Activated CD4-positive, alpha-beta T cell treated with anti-CD3 and anti-CD28 coated beads, Interleukin-2, amount 10 ng/mL, durations not matched to agents 7 days and 5 days (primary cell): ENCODE results near the gene CD244. TPM values are rescaled to one million over a fixed set of nuclear protein-coding genes. Genes with fewer than 3 reads are reported as not detected.
"Not testable (repeated sequence)": the region's sequence is repeated elsewhere in the genome, so short reads cannot be mapped to it uniquely, and the experiment has no call there.

Experiments
- CTCF ChIA-PET: fragments of 350-600 bp; sonication (Branson Sonifier 250); formaldehyde crosslinking; loops from one replicate; lab custom pipeline; 2021; ENCODE audit warnings: antibody characterized with exemption; lab: Charles Lee
- POLR2A ChIA-PET: fragments of 350-600 bp; sonication (Branson Sonifier 250); formaldehyde crosslinking; loops from one replicate; lab custom pipeline; 2021; ENCODE audit warnings: antibody characterized with exemption; lab: Charles Lee
- DNase-seq: peaks from one replicate; pipeline ENCODE4 v3.0.0-alpha.2; 2020
- H3K27ac Mint-ChIP-seq: one replicate; pipeline ENCODE4 v1.8.0; 2021; ENCODE audit warnings: mild to moderate bottlenecking, moderate library complexity, mixed read lengths
- H3K27me3 Mint-ChIP-seq: one replicate; pipeline ENCODE4 v1.8.0; 2021; ENCODE audit warnings: mixed read lengths
- H3K36me3 Mint-ChIP-seq: one replicate; pipeline ENCODE4 v1.8.0; 2021; ENCODE audit warnings: low read depth, mixed read lengths
- H3K4me1 Mint-ChIP-seq: one replicate; pipeline ENCODE4 v1.8.0; 2021; ENCODE audit warnings: mixed read lengths
- H3K4me3 Mint-ChIP-seq: one replicate; pipeline ENCODE4 v1.8.0; 2021; ENCODE audit warnings: mild to moderate bottlenecking, moderate library complexity, mixed read lengths
- H3K9me3 Mint-ChIP-seq: one replicate; pipeline ENCODE4 v1.8.0; 2021; ENCODE audit warnings: mixed read lengths
- total RNA-seq, 2 experiments: library from RNA; stranded (reverse); gene quantifications; one replicate each; pipeline ENCODE4 v1.2.3, GENCODE V29; 2021

CD244 gene
- total RNA-seq, 2 experiments from 2014 or later, result 1.8 to 2.1 TPM

GRCh38 chr1:160800645-160801408 is 61.9 kb downstream of the CD244 start:
- peaks cover 18% of the 10 kb centered on the region for H3K9me3 Mint-ChIP-seq
- POLR2A ChIA-PET, result no interaction called here
- CTCF ChIA-PET, result interaction anchor here (0.6 to 1.7 kb wide), 3 partner anchors 20 to 233 kb away, joined by 3 to 5 read pairs (median 3); no protein-coding TSS in a partner anchor
- peaks cover 72% of the 10 kb centered on the region for H3K36me3 Mint-ChIP-seq
- no peaks in the 10 kb centered on the region for H3K27me3 Mint-ChIP-seq
- peaks cover 72% of the 10 kb centered on the region for H3K4me1 Mint-ChIP-seq
- peak overlapping the region; percentile 86 for H3K4me3 Mint-ChIP-seq
- peak; percentile 58 for DNase-seq
- peak overlapping the region; percentile 81 for H3K27ac Mint-ChIP-seq

GRCh38 chr1:160800142-160800541 is 62.5 kb downstream of the CD244 start:
- POLR2A ChIA-PET, result no interaction called here
- H3K27me3 Mint-ChIP-seq, result no peaks in the 10 kb centered on the region
- peaks cover 69% of the 10 kb centered on the region for H3K36me3 Mint-ChIP-seq
- CTCF ChIA-PET, result interaction anchor here (0.6 to 1.7 kb wide), 4 partner anchors 21 to 465 kb away, joined by 3 to 5 read pairs (median 3); no protein-coding TSS in a partner anchor
- peak overlapping the region; percentile 92 for H3K27ac Mint-ChIP-seq
- H3K4me1 Mint-ChIP-seq, result peaks cover 78% of the 10 kb centered on the region
- no peak for DNase-seq
- peaks cover 13% of the 10 kb centered on the region for H3K9me3 Mint-ChIP-seq
- H3K4me3 Mint-ChIP-seq, result peak overlapping the region; percentile 86

DNA sequence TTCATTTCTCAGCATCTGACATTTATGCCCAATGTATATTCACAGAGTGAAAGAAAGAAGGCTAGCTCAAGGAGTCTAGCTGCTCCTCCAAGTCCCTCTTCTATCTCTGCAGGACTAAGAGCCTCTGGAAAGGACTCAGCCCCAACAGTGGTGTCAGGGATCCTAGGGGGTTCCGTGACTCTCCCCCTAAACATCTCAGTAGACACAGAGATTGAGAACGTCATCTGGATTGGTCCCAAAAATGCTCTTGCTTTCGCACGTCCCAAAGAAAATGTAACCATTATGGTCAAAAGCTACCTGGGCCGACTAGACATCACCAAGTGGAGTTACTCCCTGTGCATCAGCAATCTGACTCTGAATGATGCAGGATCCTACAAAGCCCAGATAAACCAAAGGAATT is 63.0 kb downstream of the CD244 start:
- Mint-ChIP-seq H3K27ac (peak overlapping the region; percentile 92), H3K4me3 (peak overlapping the region; percentile 86), H3K9me3 (peaks cover 9% of the 10 kb centered on the region), H3K4me1 (peaks cover 78% of the 10 kb centered on the region), H3K27me3 (no peaks in the 10 kb centered on the region), H3K36me3 (peaks cover 64% of the 10 kb centered on the region)
- no peak for DNase-seq
- CTCF ChIA-PET, result interaction anchor here (0.6 to 2.5 kb wide), 5 partner anchors 23 to 464 kb away, joined by 3 to 10 read pairs (median 5); no protein-coding TSS in a partner anchor
- POLR2A ChIA-PET, result interaction anchor here (0.6 kb wide), 1 partner anchor 32 kb away, joined by 3 read pairs; no protein-coding TSS in a partner anchor

GRCh38 chr1:160798439-160798838 is 64.2 kb downstream of the CD244 start:
- Mint-ChIP-seq H3K27me3 (no peaks in the 10 kb centered on the region), H3K4me3 (peak overlapping the region; percentile 86), H3K27ac (peak overlapping the region; percentile 92), H3K36me3 (peaks cover 54% of the 10 kb centered on the region), H3K9me3 (peaks cover 2% of the 10 kb centered on the region), H3K4me1 (peaks cover 74% of the 10 kb centered on the region)
- ChIA-PET CTCF (interaction anchor here (0.7 to 3.4 kb wide), 19 partner anchors 9 to 181 kb away, joined by 3 to 13 read pairs (median 3); no protein-coding TSS in a partner anchor), POLR2A (no interaction called here)
- no peak for DNase-seq

DNA sequence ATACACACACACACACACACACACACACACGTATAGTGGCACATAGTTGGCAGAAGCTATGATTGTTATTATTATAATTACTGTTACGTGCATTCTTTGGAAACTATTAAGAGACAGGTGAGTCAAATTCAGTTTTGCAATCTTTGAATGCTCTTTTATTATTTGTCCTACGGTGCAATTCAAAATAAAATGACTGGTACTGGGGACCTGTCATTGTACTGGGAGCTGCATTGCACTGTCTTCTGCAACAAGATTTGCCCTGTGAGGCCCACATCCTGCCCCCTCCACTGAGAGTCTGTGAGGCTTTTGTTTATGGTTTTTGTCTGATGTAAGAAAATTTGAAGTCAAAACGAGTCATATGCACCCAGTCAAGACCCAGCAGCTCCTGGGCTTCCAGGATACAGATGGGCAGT is 64.8 kb downstream of the CD244 start:
- peak overlapping the region; percentile 92 for H3K27ac Mint-ChIP-seq
- POLR2A ChIA-PET, result no interaction called here
- H3K4me1 Mint-ChIP-seq, result peaks cover 72% of the 10 kb centered on the region

GRCh38 chr1:160797271-160797709 is 65.4 kb downstream of the CD244 start:
- Mint-ChIP-seq H3K9me3 (no peaks in the 10 kb centered on the region), H3K4me1 (peaks cover 70% of the 10 kb centered on the region), H3K36me3 (peaks cover 45% of the 10 kb centered on the region), H3K4me3 (peak overlapping the region; percentile 86), H3K27me3 (no peaks in the 10 kb centered on the region), H3K27ac (peak overlapping the region; percentile 92)
- no peak for DNase-seq
- POLR2A ChIA-PET, result no interaction called here
- CTCF ChIA-PET, result interaction anchor here (0.9 to 3.4 kb wide), 18 partner anchors 10 to 208 kb away, joined by 3 to 14 read pairs (median 3); no protein-coding TSS in a partner anchor

More for the DNA sequence above, 64.8 kb downstream of the CD244 start:
- DNase-seq, result peak; percentile 77
- peak overlapping the region; percentile 86 for H3K4me3 Mint-ChIP-seq
- H3K9me3 Mint-ChIP-seq, result peaks cover 2% of the 10 kb centered on the region
- H3K36me3 Mint-ChIP-seq, result peaks cover 50% of the 10 kb centered on the region
- CTCF ChIA-PET, result interaction anchor here (0.7 to 3.4 kb wide), 20 partner anchors 9 to 180 kb away, joined by 3 to 13 read pairs (median 3); no protein-coding TSS in a partner anchor
- H3K27me3 Mint-ChIP-seq, result no peaks in the 10 kb centered on the region

GRCh38 chr1:160795951-160796383 is 66.7 kb downstream of the CD244 start, which contains the start of gene LY9:
TSS of gene LY9 (plus strand) at chr1:160796174. CDS start at chr1:160796188, 14 bp downstream.
- peak within 1 kb of the TSS; percentile 86 for H3K4me3 Mint-ChIP-seq

GRCh38 chr1:160794376-160794775 is 68.3 kb downstream of the CD244 start:
- Mint-ChIP-seq H3K9me3 (no peaks in the 10 kb centered on the region), H3K27me3 (no peaks in the 10 kb centered on the region), H3K27ac (peak overlapping the region; percentile 20), H3K4me3 (no peak overlapping the region), H3K36me3 (peaks cover 23% of the 10 kb centered on the region), H3K4me1 (peaks cover 51% of the 10 kb centered on the region)
- DNase-seq, result no peak
- ChIA-PET CTCF (interaction anchor here (1.2 to 3.1 kb wide), 5 partner anchors 12 to 113 kb away, joined by 4 to 14 read pairs (median 5); no protein-coding TSS in a partner anchor), POLR2A (no interaction called here)

More at GRCh38 chr1:160795951-160796383, 66.7 kb downstream of the CD244 start, which contains the start of gene LY9:
- Mint-ChIP-seq H3K27me3 (no peaks in the 10 kb centered on the region), H3K27ac (peak within 1 kb of the TSS; percentile 92), H3K9me3 (no peaks in the 10 kb centered on the region), H3K4me1 (peaks cover 61% of the 10 kb centered on the region), H3K36me3 (peaks cover 37% of the 10 kb centered on the region)
- ChIA-PET CTCF (interaction anchor here (1.0 to 3.4 kb wide), 12 partner anchors 10 to 71 kb away, joined by 3 to 14 read pairs (median 4); no protein-coding TSS in a partner anchor), POLR2A (no interaction called here)
- peak; percentile 91 for DNase-seq

DNA sequence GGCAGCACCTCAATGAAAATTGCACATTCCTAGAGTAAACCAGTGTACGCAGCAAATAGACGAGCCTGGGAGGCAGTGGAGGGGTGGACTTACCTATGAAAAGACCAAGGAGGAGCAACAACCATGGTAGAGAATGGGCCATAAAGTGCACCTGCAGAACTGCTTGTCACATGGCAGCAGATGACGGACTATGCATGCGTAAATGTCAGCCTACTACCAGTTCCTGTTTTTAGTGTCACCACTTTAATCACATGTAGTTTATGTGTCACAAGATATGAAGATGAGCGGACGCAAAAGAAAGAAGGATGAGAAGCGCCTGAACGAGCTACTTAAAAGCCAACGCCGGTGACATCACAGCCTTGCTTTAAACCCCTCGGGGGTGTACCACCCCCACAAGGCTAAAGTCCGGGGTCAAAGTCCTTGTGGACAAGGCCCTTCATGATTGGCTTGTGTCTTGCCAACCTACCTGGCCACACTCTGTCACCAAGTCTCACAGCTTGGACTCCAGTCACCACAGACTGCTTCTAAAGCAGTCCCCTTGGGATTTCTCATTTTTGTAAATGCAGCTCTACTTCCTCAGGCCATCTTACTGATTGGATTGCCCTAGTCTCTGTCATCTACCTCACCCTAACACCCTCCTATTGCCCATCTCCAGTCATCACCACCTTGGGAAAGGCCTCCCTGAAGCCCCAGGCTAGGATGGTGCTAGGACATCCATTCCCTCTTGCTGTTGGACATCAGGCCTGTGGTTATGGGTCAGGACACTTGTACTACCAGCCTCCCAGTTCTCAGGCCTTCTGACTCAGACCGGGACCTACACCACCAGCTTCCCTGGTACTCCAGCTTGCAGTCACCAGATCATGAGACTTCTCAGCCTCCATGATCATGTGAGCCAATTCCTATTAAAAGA is 72.7 kb downstream of the CD244 start:
- Mint-ChIP-seq H3K4me3 (no peak overlapping the region), H3K4me1 (peaks cover 11% of the 10 kb centered on the region), H3K36me3 (no peaks in the 10 kb centered on the region), H3K27ac (no peak overlapping the region), H3K27me3 (peaks cover 2% of the 10 kb centered on the region), H3K9me3 (no peaks in the 10 kb centered on the region)
- ChIA-PET POLR2A (interaction anchor here (0.6 kb wide), 1 partner anchor 46 kb away, joined by 3 read pairs; no protein-coding TSS in a partner anchor), CTCF (interaction anchor here (0.6 to 2.1 kb wide), 8 partner anchors 8 to 123 kb away, joined by 3 to 8 read pairs (median 4); no protein-coding TSS in a partner anchor)
- no peak for DNase-seq

GRCh38 chr1:160789051-160789701 is 73.5 kb downstream of the CD244 start:
- Mint-ChIP-seq H3K9me3 (no peaks in the 10 kb centered on the region), H3K27me3 (peaks cover 4% of the 10 kb centered on the region), H3K4me1 (peaks cover 6% of the 10 kb centered on the region), H3K27ac (no peak overlapping the region), H3K36me3 (no peaks in the 10 kb centered on the region), H3K4me3 (no peak overlapping the region)
- POLR2A ChIA-PET, result no interaction called here
- no peak for DNase-seq
- CTCF ChIA-PET, result interaction anchor here (0.6 to 1.9 kb wide), 4 partner anchors 8 to 41 kb away, joined by 3 to 8 read pairs (median 5); no protein-coding TSS in a partner anchor

- H3K36me3 Mint-ChIP-seq, H3K27ac Mint-ChIP-seq, DNase-seq, H3K4me3 Mint-ChIP-seq, H3K9me3 Mint-ChIP-seq, H3K27me3 Mint-ChIP-seq, POLR2A ChIA-PET: not testable (repeated sequence)
- CTCF ChIA-PET, result interaction anchor here (1.3 to 2.3 kb wide), 5 partner anchors 10 to 56 kb away, joined by 3 to 9 read pairs (median 5); no protein-coding TSS in a partner anchor
- peaks cover 25% of the 10 kb centered on the region for H3K4me1 Mint-ChIP-seq
Observed at GRCh38 chr1:160782988-160783765, 79.5 kb downstream of the CD244 start.
